Naive thymus-derived CD4-positive, alpha-beta T cell (primary cell): ENCODE measurements around the gene SLC34A3. TPM values are rescaled to one million over a fixed set of nuclear protein-coding genes. Genes with fewer than 3 reads are reported as not detected.
"Not testable (repeated sequence)": the region's sequence is repeated elsewhere in the genome, so short reads cannot be mapped to it uniquely, and the experiment has no call there.

Experiments used
- ATAC-seq: fragments of 150-1000 bp; cut with Tn5 transposase; 2 replicates; pipeline ENCODE4 v1.10.0; 2021; ENCODE audit warnings: mild to moderate bottlenecking, moderate library complexity
- CTCF ChIA-PET: fragments of 350-600 bp; sonication (Branson Sonifier 250); formaldehyde crosslinking; loops from one replicate; lab custom pipeline; 2021; ENCODE audit warnings: antibody characterized with exemption; lab: Charles Lee
- POLR2A ChIA-PET: fragments of 350-600 bp; sonication (Branson Sonifier 250); formaldehyde crosslinking; loops from one replicate; lab custom pipeline; 2021; ENCODE audit warnings: antibody characterized with exemption, inconsistent platforms; lab: Charles Lee
- DNase-seq, 9 donors: peaks; one replicate each; pipeline versions ENCODE4 v3.0.0 to v3.0.0-alpha.2; 2020 to 2022; ENCODE audit warnings: mixed read lengths in 1 of 9
- H3K27ac ChIP-seq: one replicate; pipeline ENCODE4 v1.7.0; 2013; ENCODE audit warnings: mild to moderate bottlenecking, low read depth, low read length, moderate library complexity
- H3K27me3 ChIP-seq, 2 donors: one replicate each; pipeline ENCODE4 v1.7.0; 2013; ENCODE audit warnings: low read length in 2 of 2, mild to moderate bottlenecking in 2 of 2, moderate library complexity in 2 of 2; ENCODE audit not compliant: control insufficient read depth in 2 of 2, insufficient read depth in 2 of 2
- H3K36me3 ChIP-seq, 3 experiments: 1 replicate in 2 of 3; 2 replicates in 1 of 3; pipeline ENCODE4 v1.7.0; 2013; ENCODE audit warnings: low read length in 3 of 3, mild to moderate bottlenecking in 3 of 3, moderate library complexity in 1 of 3; ENCODE audit not compliant: insufficient read depth in 3 of 3, control insufficient read depth in 2 of 3
- H3K4me1 ChIP-seq, 2 donors: one replicate each; pipeline ENCODE4 v1.7.0; 2013; ENCODE audit warnings: low read length in 2 of 2, mild to moderate bottlenecking in 2 of 2, moderate library complexity in 1 of 2; ENCODE audit not compliant: control insufficient read depth in 2 of 2, insufficient read depth in 2 of 2
- H3K4me3 ChIP-seq: 2 replicates; pipeline ENCODE4 v1.7.0; 2013; ENCODE audit warnings: mild to moderate bottlenecking, low read length
- H3K9me3 ChIP-seq, 3 experiments: 1 replicate in 2 of 3; 2 replicates in 1 of 3; pipeline ENCODE4 v1.7.0; 2013; ENCODE audit warnings: low read length in 3 of 3; ENCODE audit not compliant: control insufficient read depth in 2 of 3
- H3K27ac Mint-ChIP-seq, 9 donors: one replicate each; pipeline ENCODE4 v1.8.0; 2020 to 2022; ENCODE audit warnings: mixed read lengths in 9 of 9, mild to moderate bottlenecking in 8 of 9, moderate library complexity in 5 of 9, inconsistent platforms in 2 of 9
- H3K27me3 Mint-ChIP-seq, 5 donors: one replicate each; pipeline ENCODE4 v1.8.0; 2021 to 2022; ENCODE audit warnings: mixed read lengths in 5 of 5, mild to moderate bottlenecking in 1 of 5
- H3K36me3 Mint-ChIP-seq, 5 donors: one replicate each; pipeline ENCODE4 v1.8.0; 2020 to 2022; ENCODE audit warnings: mixed read lengths in 5 of 5, mild to moderate bottlenecking in 3 of 5, inconsistent platforms in 1 of 5
- H3K4me1 Mint-ChIP-seq, 7 donors: one replicate each; pipeline ENCODE4 v1.8.0; 2020 to 2022; ENCODE audit warnings: mixed read lengths in 7 of 7, mild to moderate bottlenecking in 3 of 7, inconsistent platforms in 1 of 7
- H3K4me3 Mint-ChIP-seq, 10 donors: one replicate each; pipeline ENCODE4 v1.8.0; 2020 to 2022; ENCODE audit warnings: mild to moderate bottlenecking in 10 of 10, mixed read lengths in 10 of 10, moderate library complexity in 6 of 10, inconsistent platforms in 2 of 10
- H3K9me3 Mint-ChIP-seq, 11 donors: one replicate each; pipeline ENCODE4 v1.8.0; 2020 to 2022; ENCODE audit warnings: mixed read lengths in 11 of 11, mild to moderate bottlenecking in 4 of 11, inconsistent platforms in 1 of 11, moderate library complexity in 1 of 11
- intact Hi-C, 2 donors: fragments of 100-400 bp; cut with micrococcal nuclease; formaldehyde crosslinking; loops; one replicate each; pipeline ENCODE4 v1.15.1; 2023
- polyA plus RNA-seq, 2 donors: library from polyadenylated mRNA; unstranded; fragments of 300-500 nt; fragmentation: Illumina TruSeq; gene quantifications; one replicate each; pipeline ENCODE4 v1.2.3, GENCODE V29; 2021
- total RNA-seq, 6 experiments: library from RNA in 5 of 6; stranded (reverse) in 5 of 6; gene quantifications; 1 replicate in 5 of 6; 2 replicates in 1 of 6; pipeline ENCODE4 v1.2.3 and lab custom pipeline; 2021 to 2026

The SLC34A3 gene
- total and polyA plus RNA-seq, 7 experiments from 2014 or later: 0.16 TPM; not detected in 5

DNA sequence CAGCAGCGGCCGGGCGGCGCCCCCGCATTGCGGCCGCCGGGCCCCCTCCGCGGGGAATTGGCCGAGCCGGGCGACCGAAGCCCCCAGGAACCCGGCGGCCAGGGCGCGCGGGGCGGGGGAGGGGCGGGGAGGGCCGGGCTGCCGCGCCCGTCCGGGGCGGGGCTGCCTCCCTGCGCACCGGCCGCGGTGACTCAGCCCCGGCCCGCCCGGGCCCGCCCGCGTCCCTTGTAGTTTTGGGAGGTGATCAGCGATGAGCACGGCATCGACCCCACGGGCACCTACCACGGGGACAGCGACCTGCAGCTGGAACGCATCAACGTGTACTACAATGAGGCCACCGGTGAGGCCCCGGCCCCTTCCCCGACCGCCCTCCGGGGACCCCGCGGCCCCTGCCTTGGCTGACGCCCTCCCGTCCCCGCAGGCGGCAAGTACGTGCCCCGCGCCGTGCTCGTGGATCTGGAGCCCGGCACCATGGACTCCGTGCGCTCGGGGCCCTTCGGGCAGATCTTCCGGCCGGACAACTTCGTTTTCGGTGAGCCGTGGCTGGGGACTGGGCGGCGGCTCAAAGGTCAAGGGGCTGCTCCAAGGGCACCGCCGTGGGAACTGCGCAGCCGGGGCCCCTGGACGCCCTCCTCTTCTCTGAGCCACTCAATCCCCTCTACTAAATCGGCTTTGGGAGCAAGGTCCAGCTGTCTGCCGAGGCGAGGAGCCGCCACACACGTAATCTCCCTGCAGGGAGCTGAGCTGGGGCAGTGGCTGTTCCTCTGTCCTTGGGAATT is 11.0 kb downstream of the SLC34A3 start:
- Histone ChIP-seq H3K36me3 (peaks cover 0 to 19% (median 9%) of the 10 kb centered on the region in 3 experiments), H3K27me3 (no peaks in the 10 kb centered on the region), H3K4me1 (peaks cover 15 to 16% of the 10 kb centered on the region in 2 donors), H3K4me3 (peak overlapping the region; percentile 57), H3K27ac (peak overlapping the region; percentile 63), H3K9me3 (no peaks in the 10 kb centered on the region)
- DNase-seq: peak in 4 of 9 donors; percentile 29 to 80 (median 54)
- ChIA-PET CTCF (interaction anchor here (0.6 to 1.3 kb wide), 4 partner anchors 13 to 203 kb away, joined by 3 to 5 read pairs (median 4); no protein-coding TSS in a partner anchor), POLR2A (interaction anchor here (0.8 to 10.7 kb wide), 23 partner anchors 12 to 708 kb away, joined by 3 to 168 read pairs (median 4); partner anchors contain the start of genes ANAPC2, CYSRT1, DPP7 and MAN1B1)
- Mint-ChIP-seq H3K4me1 (peaks cover 12 to 35% (median 21%) of the 10 kb centered on the region in 7 donors), H3K36me3 (peaks cover 0 to 14% (median 4%) of the 10 kb centered on the region in 5 donors), H3K27me3 (peaks cover 0 to 4% (median 0%) of the 10 kb centered on the region in 5 donors), H3K9me3 (peaks cover 0 to 9% (median 0%) of the 10 kb centered on the region in 11 donors), H3K27ac (peak overlapping the region in 8 of 9 donors; percentile 12 to 94 (median 82)), H3K4me3 (peak overlapping the region; percentile 83 to 94 (median 86))
- intact Hi-C loops: loop anchor here (1.0 to 5.0 kb wide), 16 partner anchors 14 to 829 kb away; partner anchors contain the start of genes ANAPC2 (in 2 of the 2), MAN1B1 (in 2 of the 2), NDOR1 (in 2 of the 2) and NELFB (in 2 of the 2)
- peak; percentile 23 for ATAC-seq

DNA sequence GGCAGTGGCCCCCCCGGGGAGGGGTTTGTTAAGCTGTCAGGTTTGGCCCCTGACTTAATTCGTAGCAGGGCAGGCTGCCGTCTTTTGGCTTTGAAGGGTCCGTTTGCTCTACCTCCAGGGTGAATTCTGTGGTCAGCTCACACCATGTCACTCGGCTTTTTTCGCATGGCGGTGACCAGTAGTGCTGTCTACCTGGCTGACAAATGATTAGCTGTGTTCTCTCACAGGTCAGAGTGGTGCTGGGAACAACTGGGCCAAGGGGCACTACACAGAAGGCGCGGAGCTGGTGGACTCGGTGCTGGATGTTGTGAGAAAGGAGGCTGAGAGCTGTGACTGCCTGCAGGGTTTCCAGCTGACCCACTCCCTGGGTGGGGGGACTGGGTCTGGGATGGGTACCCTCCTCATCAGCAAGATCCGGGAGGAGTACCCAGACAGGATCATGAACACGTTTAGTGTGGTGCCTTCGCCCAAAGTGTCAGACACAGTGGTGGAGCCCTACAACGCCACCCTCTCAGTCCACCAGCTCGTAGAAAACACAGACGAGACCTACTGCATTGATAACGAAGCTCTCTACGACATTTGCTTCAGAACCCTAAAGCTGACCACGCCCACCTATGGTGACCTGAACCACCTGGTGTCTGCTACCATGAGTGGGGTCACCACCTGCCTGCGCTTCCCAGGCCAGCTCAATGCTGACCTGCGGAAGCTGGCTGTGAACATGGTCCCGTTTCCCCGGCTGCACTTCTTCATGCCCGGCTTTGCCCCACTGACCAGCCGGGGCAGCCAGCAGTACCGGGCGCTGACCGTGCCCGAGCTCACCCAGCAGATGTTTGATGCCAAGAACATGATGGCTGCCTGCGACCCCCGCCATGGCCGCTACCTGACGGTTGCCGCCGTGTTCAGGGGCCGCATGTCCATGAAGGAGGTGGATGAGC is 11.8 kb downstream of the SLC34A3 start:
- H3K4me1 Mint-ChIP-seq: peaks cover 12 to 35% (median 21%) of the 10 kb centered on the region in 7 donors
- H3K36me3 Mint-ChIP-seq: peaks cover 0 to 14% (median 4%) of the 10 kb centered on the region in 5 donors
- peaks cover 0 to 19% (median 9%) of the 10 kb centered on the region in 3 experiments for H3K36me3 ChIP-seq
- ChIA-PET CTCF (interaction anchor here (0.6 to 1.1 kb wide), 3 partner anchors 12 to 314 kb away, joined by 3 to 5 read pairs (median 3); no protein-coding TSS in a partner anchor), POLR2A (interaction anchor here (0.9 to 10.7 kb wide), 7 partner anchors 11 to 156 kb away, joined by 3 to 168 read pairs (median 4); partner anchors contain the start of genes CYSRT1, DPP7, MAN1B1 and NELFB)
- H3K4me3 ChIP-seq: peak overlapping the region; percentile 57
- no peak for DNase-seq
- intact Hi-C loops: loop anchor here in 1 of 2 donors (5.0 kb wide), 1 partner anchor 830 kb away; the partner anchor contains the start of genes ENTR1 and PMPCA
- no peaks in the 10 kb centered on the region for H3K9me3 ChIP-seq
- peaks cover 0 to 4% (median 0%) of the 10 kb centered on the region in 5 donors for H3K27me3 Mint-ChIP-seq
- H3K27ac ChIP-seq: peak overlapping the region; percentile 63
- peaks cover 0 to 9% (median 0%) of the 10 kb centered on the region in 11 donors for H3K9me3 Mint-ChIP-seq
- peak overlapping the region; percentile 30 to 85 (median 65) for H3K27ac Mint-ChIP-seq
- H3K27me3 ChIP-seq: no peaks in the 10 kb centered on the region
- no peak for ATAC-seq
- H3K4me3 Mint-ChIP-seq: peak overlapping the region; percentile 65 to 89 (median 84)
- H3K4me1 ChIP-seq: peaks cover 11 to 15% of the 10 kb centered on the region in 2 donors

DNA sequence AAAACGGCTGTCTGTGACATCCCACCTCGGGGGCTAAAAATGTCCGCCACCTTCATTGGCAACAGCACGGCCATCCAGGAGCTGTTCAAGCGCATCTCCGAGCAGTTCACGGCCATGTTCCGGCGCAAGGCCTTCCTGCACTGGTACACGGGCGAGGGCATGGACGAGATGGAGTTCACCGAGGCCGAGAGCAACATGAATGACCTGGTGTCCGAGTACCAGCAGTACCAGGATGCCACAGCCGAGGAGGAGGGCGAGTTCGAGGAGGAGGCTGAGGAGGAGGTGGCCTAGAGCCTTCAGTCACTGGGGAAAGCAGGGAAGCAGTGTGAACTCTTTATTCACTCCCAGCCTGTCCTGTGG is 12.5 kb downstream of the SLC34A3 start:
- ChIA-PET CTCF (interaction anchor here (0.6 kb wide), 1 partner anchor 313 kb away, joined by 3 read pairs; no protein-coding TSS in a partner anchor), POLR2A (interaction anchor here (0.9 to 10.7 kb wide), 4 partner anchors 10 to 156 kb away, joined by 4 to 168 read pairs (median 18); partner anchors contain the start of genes DPP7, MAN1B1, NELFB and STPG3)
- H3K27ac Mint-ChIP-seq: peak overlapping the region in 1 of 9 donors; percentile 82
- peaks cover 0 to 19% (median 9%) of the 10 kb centered on the region in 3 experiments for H3K36me3 ChIP-seq
- not testable (repeated sequence) for DNase-seq, H3K9me3 Mint-ChIP-seq, H3K9me3 ChIP-seq, H3K27ac ChIP-seq, H3K27me3 Mint-ChIP-seq, ATAC-seq, H3K4me3 ChIP-seq, H3K27me3 ChIP-seq
- peaks cover 12 to 34% (median 20%) of the 10 kb centered on the region in 7 donors for H3K4me1 Mint-ChIP-seq
- H3K4me3 Mint-ChIP-seq: peak overlapping the region in 5 of 10 donors; percentile 32 to 88 (median 84)
- peaks cover 0 to 14% (median 4%) of the 10 kb centered on the region in 5 donors for H3K36me3 Mint-ChIP-seq
- intact Hi-C loops: loop anchor here in 1 of 2 donors (5.0 kb wide), 1 partner anchor 831 kb away; the partner anchor contains the start of genes ENTR1 and PMPCA
- peaks cover 11 to 15% of the 10 kb centered on the region in 2 donors for H3K4me1 ChIP-seq

DNA sequence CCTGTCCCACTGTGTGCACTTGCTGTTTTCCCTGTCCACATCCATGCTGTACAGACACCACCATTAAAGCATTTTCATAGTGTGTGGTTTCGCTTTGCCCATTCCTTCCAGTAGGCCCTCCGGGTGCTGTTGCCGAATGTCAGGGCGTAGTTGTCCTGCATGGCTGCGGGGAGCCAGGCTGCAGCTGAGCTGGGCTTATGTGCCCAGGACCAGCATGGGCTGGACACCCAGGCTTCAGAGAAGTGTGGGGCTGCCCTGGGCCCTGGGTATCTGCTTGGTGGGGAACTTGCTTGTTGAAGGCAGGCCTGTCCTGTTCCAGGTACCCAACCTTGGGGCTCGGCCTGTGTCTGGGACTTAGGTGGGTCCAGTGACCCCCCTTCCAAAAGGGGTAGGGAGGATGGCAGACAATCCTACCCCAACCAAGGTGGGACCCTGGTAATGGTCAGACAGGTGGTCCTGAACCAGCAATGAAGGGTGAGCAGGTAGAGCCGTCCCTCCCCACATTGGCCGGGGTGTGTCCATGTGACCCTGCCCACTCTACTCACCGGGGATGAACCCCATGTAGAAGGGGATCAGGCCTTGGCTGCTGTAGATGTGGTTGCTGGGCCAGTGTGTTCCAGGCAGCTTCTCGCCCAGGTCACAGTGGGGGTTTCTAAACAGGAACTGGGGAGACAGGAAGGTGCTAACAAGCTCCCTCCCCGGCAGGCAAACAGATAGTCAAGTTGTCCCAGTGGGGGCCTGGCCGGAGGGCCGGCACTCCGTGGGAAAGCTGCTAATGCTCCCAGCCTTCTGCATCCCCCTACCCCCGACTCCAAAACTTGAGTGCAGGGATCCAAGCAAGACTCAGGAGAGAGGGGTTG is 13.2 kb downstream of the SLC34A3 start:
- H3K9me3 Mint-ChIP-seq: peaks cover 0 to 9% (median 0%) of the 10 kb centered on the region in 11 donors
- peaks cover 11 to 14% of the 10 kb centered on the region in 2 donors for H3K4me1 ChIP-seq
- H3K4me1 Mint-ChIP-seq: peaks cover 10 to 32% (median 18%) of the 10 kb centered on the region in 7 donors
- no peak overlapping the region for H3K4me3 ChIP-seq
- H3K27me3 Mint-ChIP-seq: peaks cover 0 to 4% (median 0%) of the 10 kb centered on the region in 5 donors
- H3K36me3 Mint-ChIP-seq: peaks cover 0 to 14% (median 4%) of the 10 kb centered on the region in 5 donors
- no peak overlapping the region for H3K27ac ChIP-seq
- ChIA-PET CTCF (no interaction called here), POLR2A (interaction anchor here (0.9 to 10.7 kb wide), 3 partner anchors 9 to 157 kb away, joined by 4 to 168 read pairs (median 30); partner anchors contain the start of genes MAN1B1, NELFB and STPG3)
- no peaks in the 10 kb centered on the region for H3K9me3 ChIP-seq
- H3K4me3 Mint-ChIP-seq: peak overlapping the region in 4 of 10 donors; percentile 5 to 88 (median 22)
- H3K27ac Mint-ChIP-seq: peak overlapping the region in 2 of 9 donors; percentile 14 to 49
- H3K27me3 ChIP-seq: no peaks in the 10 kb centered on the region
- DNase-seq (no peak), ATAC-seq (no peak)
- intact Hi-C loops: loop anchor here in 1 of 2 donors (5.0 kb wide), 1 partner anchor 832 kb away; the partner anchor contains the start of genes ENTR1 and PMPCA
- peaks cover 0 to 19% (median 9%) of the 10 kb centered on the region in 3 experiments for H3K36me3 ChIP-seq
